Liver (tissue), 9 donors: ENCODE results near the gene GPC1. TPM values are rescaled to one million over a fixed set of nuclear protein-coding genes. Genes with fewer than 3 reads are reported as not detected.

Experiments
- DNase-seq: peaks from one replicate; pipeline ENCODE4 v3.0.0-alpha.2; 2017; ENCODE audit warnings: low spot score
- H3K27ac ChIP-seq, 2 donors: one replicate each; pipeline ENCODE4 v1.7.0; 2013; ENCODE audit warnings: inconsistent platforms in 2 of 2, low read length in 2 of 2, control low read depth in 1 of 2, low read depth in 1 of 2, mild to moderate bottlenecking in 1 of 2
- H3K27me3 ChIP-seq, 4 donors: one replicate each; pipeline versions ENCODE4 v1.6.1 to v1.7.0; 2013; ENCODE audit warnings: low read length in 3 of 4, inconsistent platforms in 1 of 4, mild to moderate bottlenecking in 1 of 4, moderate library complexity in 1 of 4; ENCODE audit not compliant: control insufficient read depth in 4 of 4, insufficient read depth in 4 of 4
- H3K36me3 ChIP-seq, 4 donors: one replicate each; pipeline versions ENCODE4 v1.6.1 to v1.7.0; 2013; ENCODE audit warnings: low read length in 3 of 4, mild to moderate bottlenecking in 3 of 4, low read depth in 1 of 4, moderate library complexity in 1 of 4; ENCODE audit not compliant: control insufficient read depth in 4 of 4, insufficient read depth in 3 of 4
- H3K4me1 ChIP-seq, 4 donors: one replicate each; pipeline versions ENCODE4 v1.6.1 to v1.7.0; 2013; ENCODE audit warnings: low read length in 3 of 4, mild to moderate bottlenecking in 3 of 4, moderate library complexity in 1 of 4; ENCODE audit not compliant: control insufficient read depth in 4 of 4, insufficient read depth in 4 of 4
- H3K4me3 ChIP-seq, 3 donors: one replicate each; pipeline versions ENCODE4 v1.6.1 to v1.7.0; 2013; ENCODE audit warnings: low read length in 3 of 3, control low read depth in 1 of 3, low read depth in 1 of 3, mild to moderate bottlenecking in 1 of 3
- H3K9ac ChIP-seq, 2 donors: one replicate each; pipeline ENCODE4 v1.7.0; 2013; ENCODE audit warnings: low read length in 2 of 2, mild to moderate bottlenecking in 2 of 2, moderate library complexity in 2 of 2, control low read depth in 1 of 2, low read depth in 1 of 2
- H3K9me3 ChIP-seq, 4 donors: one replicate each; pipeline versions ENCODE4 v1.6.1 to v1.7.0; 2013; ENCODE audit warnings: low read length in 3 of 4; ENCODE audit not compliant: control insufficient read depth in 4 of 4
- CTCF ChIP-seq: fragments of 150-350 bp; IDR thresholded peaks from 2 replicates; pipeline ENCODE4 v1.5.1; 2017; ENCODE audit warnings: improper control_type of control experiment, low read depth, low read length; ENCODE audit not compliant: missing input control
- FOXA2 ChIP-seq: IDR thresholded peaks from 2 replicates; pipeline ENCODE4 v1.6.1; 2016; ENCODE audit warnings: antibody characterized with exemption
- GABPA ChIP-seq, 2 donors: IDR thresholded peaks in 1 of 2; conservative IDR thresholded peaks in 1 of 2; 2 replicates each; pipeline ENCODE4 v1.6.1; 2016; ENCODE audit warnings: antibody characterized with exemption in 2 of 2, mild to moderate bottlenecking in 1 of 2, moderate library complexity in 1 of 2
- HNF4G ChIP-seq: IDR thresholded peaks from 2 replicates; pipeline ENCODE4 v1.6.1; 2016; ENCODE audit warnings: antibody characterized with exemption
- NR2F2 ChIP-seq: IDR thresholded peaks from 2 replicates; pipeline ENCODE4 v1.6.1; 2016; ENCODE audit warnings: antibody characterized with exemption
- RAD21 ChIP-seq, 2 donors: IDR thresholded peaks; 2 replicates each; pipeline ENCODE4 v1.6.1; 2016; ENCODE audit warnings: antibody characterized with exemption in 2 of 2, mild to moderate bottlenecking in 2 of 2
- REST ChIP-seq: IDR thresholded peaks from 2 replicates; pipeline ENCODE4 v1.6.1; 2016; ENCODE audit warnings: antibody characterized with exemption, mild to moderate bottlenecking
- SP1 ChIP-seq: IDR thresholded peaks from 2 replicates; pipeline ENCODE4 v1.6.1; 2018; ENCODE audit warnings: antibody characterized with exemption, mild to moderate bottlenecking
- WGBS: extraction: QIAGEN DNeasy Blood & Tissue Kit; methylation state at CpG from one replicate; pipeline ENCODE4 v1.1.7; 2013; 5-methylcytosine and 5-hydroxymethylcytosine counted together
- polyA plus RNA-seq, 2 donors: library from polyadenylated mRNA; stranded (reverse) in 1 of 2; unstranded in 1 of 2; fragments of 200-250 nt in 1 of 2; fragments of >200 nt in 1 of 2; fragmentation: Nextera tagmentation in 1 of 2; extraction: Ambion mirVana in 1 of 2; gene quantifications; one replicate each; pipeline versions ENCODE4 v1.2.1 to v1.2.3, GENCODE V29; 2013 to 2015
- total RNA-seq, 2 donors: library from RNA; depleted of rRNA; stranded (reverse); fragments of >200 nt; gene quantifications; one replicate each; pipeline ENCODE4 v1.2.3, GENCODE V29; 2014
- TF ChIP-seq, protein P1 (sequence below): IDR thresholded peaks from 2 replicates; pipeline ENCODE4 v1.6.1; 2016; ENCODE audit warnings: antibody characterized with exemption
- TF ChIP-seq, protein P2 (sequence below): IDR thresholded peaks from 2 replicates; pipeline ENCODE4 v1.6.1; 2016; ENCODE audit warnings: antibody characterized with exemption
- donor health status: healthy.
- donor health status: healthy.
- donor health status: healthy.
- donor health status: healthy.
- donor health status: healthy.

Gene GPC1
- total and polyA plus RNA-seq, 4 donors, result 3.2 to 41.0 (median 9.1) TPM

DNA sequence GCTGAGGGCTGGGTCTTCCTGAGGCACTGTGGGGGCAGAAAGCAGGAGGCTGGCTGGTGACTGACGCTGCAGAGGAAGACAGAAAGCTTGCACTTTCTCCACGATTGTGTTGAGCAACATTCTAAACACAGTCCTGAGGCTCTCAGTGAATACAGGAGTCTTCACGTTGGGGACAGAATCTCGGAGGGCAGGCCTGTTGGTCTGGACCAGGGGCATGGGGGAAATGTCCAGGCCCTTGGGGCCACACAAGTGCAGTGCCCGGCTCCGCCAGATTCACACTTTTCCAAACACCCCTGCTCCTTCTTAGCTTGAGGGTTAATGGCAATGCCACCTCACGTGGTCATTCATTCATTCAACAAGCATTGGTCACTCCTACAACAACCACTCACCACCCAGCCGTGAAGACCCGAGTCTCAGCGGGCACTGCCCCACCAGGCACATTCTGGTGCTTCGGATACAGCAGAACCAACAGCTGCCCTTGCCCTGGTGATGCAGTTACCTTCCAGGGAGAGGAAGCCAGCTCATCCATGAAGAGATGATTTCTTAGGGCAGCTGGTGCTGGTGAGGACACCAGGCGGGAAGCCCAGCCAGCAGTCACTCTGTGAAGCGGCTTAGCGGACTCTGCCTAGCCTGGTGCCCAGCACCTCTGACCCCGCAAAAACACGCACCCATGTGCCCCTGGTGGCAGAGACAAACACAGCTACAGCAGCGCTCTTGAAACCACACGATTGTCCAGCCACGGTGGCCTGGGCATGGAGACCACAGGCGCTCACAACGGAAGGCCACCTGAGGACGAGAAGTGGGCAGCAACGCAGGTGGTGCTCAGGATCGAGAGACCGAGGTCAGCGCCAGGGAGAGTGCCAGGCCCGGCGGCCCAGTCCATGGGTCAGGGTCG lies 10.9 kb upstream of the GPC1 start:
- H3K27me3 ChIP-seq, result no peaks in the 10 kb centered on the region
- no peak overlapping the region for H3K9ac ChIP-seq
- no peak overlapping the region for H3K27ac ChIP-seq
- H3K36me3 ChIP-seq, result no peaks in the 10 kb centered on the region
- peaks cover 0 to 4% (median 1%) of the 10 kb centered on the region in 4 donors for H3K4me1 ChIP-seq
- WGBS, result 89% methylated on average over 29 of the region's 29 CpGs
- H3K9me3 ChIP-seq, result peaks cover 0 to 3% (median 1%) of the 10 kb centered on the region in 4 donors
- TF ChIP-seq NR2F2 (no peak), FOXA2 (no peak)
- DNase-seq, result no peak
- H3K4me3 ChIP-seq, result no peak overlapping the region

- no peaks in the 10 kb centered on the region for H3K27me3 ChIP-seq
- peaks cover 0 to 4% (median 1%) of the 10 kb centered on the region in 4 donors for H3K4me1 ChIP-seq
- WGBS, result 88% methylated on average over 6 of the region's 6 CpGs
- no peak for DNase-seq
- peaks cover 0 to 3% (median 1%) of the 10 kb centered on the region in 4 donors for H3K9me3 ChIP-seq
- TF ChIP-seq HNF4G (no peak), FOXA2 (no peak), GABPA (IDR thresholded peaks at IDR 0.05 in 1 of 2, conservative IDR thresholded peaks at IDR 0.05 in 1 of 2) (no peak), REST (no peak), RAD21 (IDR thresholded peaks at IDR 0.05) (no peak), CTCF (no peak), SP1 (no peak)
- TF ChIP-seq, protein P1, sequence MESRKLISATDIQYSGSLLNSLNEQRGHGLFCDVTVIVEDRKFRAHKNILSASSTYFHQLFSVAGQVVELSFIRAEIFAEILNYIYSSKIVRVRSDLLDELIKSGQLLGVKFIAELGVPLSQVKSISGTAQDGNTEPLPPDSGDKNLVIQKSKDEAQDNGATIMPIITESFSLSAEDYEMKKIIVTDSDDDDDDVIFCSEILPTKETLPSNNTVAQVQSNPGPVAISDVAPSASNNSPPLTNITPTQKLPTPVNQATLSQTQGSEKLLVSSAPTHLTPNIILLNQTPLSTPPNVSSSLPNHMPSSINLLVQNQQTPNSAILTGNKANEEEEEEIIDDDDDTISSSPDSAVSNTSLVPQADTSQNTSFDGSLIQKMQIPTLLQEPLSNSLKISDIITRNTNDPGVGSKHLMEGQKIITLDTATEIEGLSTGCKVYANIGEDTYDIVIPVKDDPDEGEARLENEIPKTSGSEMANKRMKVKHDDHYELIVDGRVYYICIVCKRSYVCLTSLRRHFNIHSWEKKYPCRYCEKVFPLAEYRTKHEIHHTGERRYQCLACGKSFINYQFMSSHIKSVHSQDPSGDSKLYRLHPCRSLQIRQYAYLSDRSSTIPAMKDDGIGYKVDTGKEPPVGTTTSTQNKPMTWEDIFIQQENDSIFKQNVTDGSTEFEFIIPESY, result no peak
- TF ChIP-seq, protein P2, sequence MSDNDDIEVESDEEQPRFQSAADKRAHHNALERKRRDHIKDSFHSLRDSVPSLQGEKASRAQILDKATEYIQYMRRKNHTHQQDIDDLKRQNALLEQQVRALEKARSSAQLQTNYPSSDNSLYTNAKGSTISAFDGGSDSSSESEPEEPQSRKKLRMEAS, result no peak
- no peak overlapping the region for H3K9ac ChIP-seq
- no peak overlapping the region for H3K27ac ChIP-seq
- H3K4me3 ChIP-seq, result no peak overlapping the region
- no peaks in the 10 kb centered on the region for H3K36me3 ChIP-seq
Measured at GRCh38 chr2:240425236-240425615, 10.2 kb upstream of the GPC1 start.
